ENCODE measurements around the gene UBE2S. TPM values are rescaled to one million over a fixed set of nuclear protein-coding genes. Genes with fewer than 3 reads are reported as not detected.
A peak's percentile ranks its signal among the peaks of the same experiment; 100 is the strongest.

The UBE2S gene
- total RNA-seq, 2 donors from 2014 or later = 202 to 246 TPM

GRCh38 chr19:55358493-55358892 lies 49.1 kb downstream of the UBE2S start:
- 91 to 93% methylated on average over 11 to 19 of the region's 19 CpGs for WGBS, 2 experiments (ENCODE audit: insufficient coverage in 1 of 2, insufficient read length in 1 of 2)
- no peaks in the 10 kb centered on the region for H3K4me1 Mint-ChIP-seq
- H3K9ac ChIP-seq (ENCODE audit: extremely low read depth, low read length, poor library complexity, severe bottlenecking) = no peak overlapping the region

GRCh38 chr19:55355213-55355821 lies 52.3 kb downstream of the UBE2S start:
- peaks cover 88% of the 10 kb centered on the region for H3K27me3 Mint-ChIP-seq (ENCODE audit: insufficient read depth)
- Histone ChIP-seq H3K9ac (ENCODE audit: extremely low read depth, low read length, poor library complexity, severe bottlenecking) (no peak overlapping the region), H3K4me1 (ENCODE audit: control insufficient read depth, insufficient read depth, low read length) (no peaks in the 10 kb centered on the region), H3K9me3 (ENCODE audit: control insufficient read depth, low read length) (no peaks in the 10 kb centered on the region), H3K27ac (ENCODE audit: low read depth, low read length) (no peak overlapping the region), H3K4me3 (ENCODE audit: low read length) (no peak overlapping the region), H3K36me3 (ENCODE audit: control insufficient read depth, insufficient read depth, low read length) (no peaks in the 10 kb centered on the region), H3K27me3 (ENCODE audit: control insufficient read depth, insufficient read depth, low read length, poor library complexity, severe bottlenecking) (peaks cover 63% of the 10 kb centered on the region)
- H3K4me3 Mint-ChIP-seq = no peak overlapping the region
- no peaks in the 10 kb centered on the region for H3K4me1 Mint-ChIP-seq
- no peaks in the 10 kb centered on the region for H3K9me3 Mint-ChIP-seq
- H3K36me3 Mint-ChIP-seq (ENCODE audit: low read depth) = no peaks in the 10 kb centered on the region
- no peak for TF ChIP-seq CTCF (conservative IDR thresholded peaks at IDR 0.05)
- no peak overlapping the region for H3K27ac Mint-ChIP-seq
- 53 to 65% methylated on average over 7 to 12 of the region's 13 CpGs for WGBS, 2 experiments (ENCODE audit: insufficient coverage in 1 of 2, insufficient read length in 1 of 2)
- DNase-seq = peak; percentile 66

More at GRCh38 chr19:55358493-55358892, 49.1 kb downstream of the UBE2S start:
- Mint-ChIP-seq H3K36me3 (ENCODE audit: low read depth) (no peaks in the 10 kb centered on the region), H3K4me3 (no peak overlapping the region), H3K27me3 (ENCODE audit: insufficient read depth) (peaks cover 57% of the 10 kb centered on the region), H3K9me3 (no peaks in the 10 kb centered on the region), H3K27ac (no peak overlapping the region)
- H3K4me3 ChIP-seq (ENCODE audit: low read length) = no peak overlapping the region
- H3K36me3 ChIP-seq (ENCODE audit: control insufficient read depth, insufficient read depth, low read length) = no peaks in the 10 kb centered on the region
- H3K27me3 ChIP-seq (ENCODE audit: control insufficient read depth, insufficient read depth, low read length, poor library complexity, severe bottlenecking) = peaks cover 38% of the 10 kb centered on the region
- no peak for DNase-seq
- TF ChIP-seq CTCF (conservative IDR thresholded peaks at IDR 0.05) = no peak
- H3K4me1 ChIP-seq (ENCODE audit: control insufficient read depth, insufficient read depth, low read length) = no peaks in the 10 kb centered on the region
- H3K27ac ChIP-seq (ENCODE audit: low read depth, low read length) = no peak overlapping the region
- no peaks in the 10 kb centered on the region for H3K9me3 ChIP-seq (ENCODE audit: control insufficient read depth, low read length)

DNA sequence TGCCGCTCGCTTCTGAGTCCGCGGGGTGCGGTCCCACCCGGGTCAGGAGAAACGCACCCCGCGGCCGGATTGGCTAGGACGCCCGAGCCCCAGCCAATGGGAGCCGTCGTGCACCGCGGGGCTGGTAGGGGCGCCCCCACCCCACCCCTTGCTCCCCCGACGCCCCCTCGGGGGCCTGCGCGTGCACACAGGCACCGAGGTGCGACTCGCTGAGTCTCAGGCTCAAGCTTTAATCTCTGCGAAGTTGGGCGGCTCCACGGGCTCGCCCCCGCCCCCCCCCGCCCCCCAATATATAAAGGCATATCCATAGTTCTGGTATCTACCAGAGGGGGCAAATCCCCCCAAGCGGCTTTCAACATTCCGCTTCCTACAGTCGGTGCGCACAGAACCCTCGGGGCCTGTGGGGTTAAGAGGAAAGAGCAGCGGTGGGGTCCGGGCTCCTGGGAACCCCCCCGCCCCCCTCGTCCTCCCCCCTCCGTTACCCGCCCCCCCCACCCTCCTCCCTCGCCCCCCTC lies 52.8 kb downstream of the UBE2S start, which contains the start of gene COX6B2:
TSS of gene COX6B2 (minus strand) at position 22 of the 515 bp plus-strand sequence. CDS start 198 bp downstream, outside the sequence.
- Histone ChIP-seq H3K4me1 (ENCODE audit: control insufficient read depth, insufficient read depth, low read length) (no peaks in the 10 kb centered on the region), H3K9me3 (ENCODE audit: control insufficient read depth, low read length) (no peaks in the 10 kb centered on the region), H3K27me3 (ENCODE audit: control insufficient read depth, insufficient read depth, low read length, poor library complexity, severe bottlenecking) (peaks cover 63% of the 10 kb centered on the region), H3K9ac (ENCODE audit: extremely low read depth, low read length, poor library complexity, severe bottlenecking) (no peak within 1 kb of the TSS), H3K27ac (ENCODE audit: low read depth, low read length) (no peak within 1 kb of the TSS), H3K36me3 (ENCODE audit: control insufficient read depth, insufficient read depth, low read length) (no peaks in the 10 kb centered on the region), H3K4me3 (ENCODE audit: low read length) (peak within 1 kb of the TSS; percentile 76)
- H3K4me3 Mint-ChIP-seq = peak within 1 kb of the TSS; percentile 50
- H3K27me3 Mint-ChIP-seq (ENCODE audit: insufficient read depth) = peaks cover 89% of the 10 kb centered on the region
- no peaks in the 10 kb centered on the region for H3K9me3 Mint-ChIP-seq
- no peak within 1 kb of the TSS for H3K27ac Mint-ChIP-seq
- DNase-seq = no peak
- TF ChIP-seq CTCF (conservative IDR thresholded peaks at IDR 0.05) = peak; percentile 12
- no peaks in the 10 kb centered on the region for H3K4me1 Mint-ChIP-seq
- 5 to 9% methylated on average over 15 to 27 of the region's 43 CpGs for WGBS, 2 experiments (ENCODE audit: insufficient coverage in 1 of 2, insufficient read length in 1 of 2)
- peaks cover 2% of the 10 kb centered on the region for H3K36me3 Mint-ChIP-seq (ENCODE audit: low read depth)

Measured in endodermal cell (in vitro differentiated cells).